Heart left ventricle (tissue), 16 donors: ENCODE measurements around the gene FJX1. TPM values are rescaled to one million over a fixed set of nuclear protein-coding genes. Genes with fewer than 3 reads are reported as not detected.

ENCODE experiments used
- ATAC-seq, 4 donors: fragments of 200-7000 bp; cut with Tn5 transposase; one replicate each; pipeline ENCODE4 v1.9.1; 2020 to 2022; ENCODE audit warnings: moderate library complexity in 4 of 4, mild to moderate bottlenecking in 3 of 4, moderate number of reproducible peaks in 1 of 4
- DNase-seq, 5 donors: peaks; one replicate each; pipeline ENCODE4 v3.0.0-alpha.2; 2020
- H3K27ac ChIP-seq, 12 donors: fragments of 200-600 bp; sonication (generic) in 4 of 12; one replicate each; pipeline versions ENCODE4 v1.5.0 to v1.8.0; 2016 to 2022; ENCODE audit warnings: mild to moderate bottlenecking in 2 of 12
- H3K27me3 ChIP-seq, 9 donors: fragments of 200-600 bp; sonication (generic) in 2 of 9; one replicate each; pipeline versions ENCODE4 v1.5.1 to v1.8.0; 2016 to 2022; ENCODE audit warnings: mild to moderate bottlenecking in 3 of 9
- H3K36me3 ChIP-seq, 9 donors: fragments of 200-600 bp; sonication (generic) in 2 of 9; one replicate each; pipeline versions ENCODE4 v1.5.0 to v1.8.0; 2018 to 2022; ENCODE audit warnings: mild to moderate bottlenecking in 2 of 9
- H3K4me1 ChIP-seq, 12 donors: fragments of 200-600 bp; sonication (generic) in 4 of 12; one replicate each; pipeline versions ENCODE4 v1.5.0 to v1.8.0; 2016 to 2022; ENCODE audit warnings: mild to moderate bottlenecking in 3 of 12
- H3K4me3 ChIP-seq, 12 donors: fragments of 200-600 bp; sonication (generic) in 4 of 12; one replicate each; pipeline versions ENCODE4 v1.5.0 to v1.8.0; 2017 to 2022; ENCODE audit warnings: mild to moderate bottlenecking in 9 of 12, moderate library complexity in 4 of 12
- H3K9me3 ChIP-seq, 12 donors: fragments of 200-600 bp; sonication (generic) in 4 of 12; one replicate each; pipeline versions ENCODE4 v1.5.0 to v1.8.0; 2016 to 2022; ENCODE audit warnings: mild to moderate bottlenecking in 1 of 12
- POLR2A ChIP-seq, 2 donors: fragments of 450-650 bp; IDR thresholded peaks; one replicate each; pipeline ENCODE4 v1.6.1; 2017; ENCODE audit warnings: antibody characterized with exemption in 2 of 2, mild to moderate bottlenecking in 2 of 2, moderate library complexity in 2 of 2
- WGBS, 4 donors: extraction: QIAGEN DNeasy Blood & Tissue Kit in 2 of 4; methylation state at CpG; one replicate each; pipeline versions ENCODE4 v1.1.5 to v1.1.7; 2013 to 2018; 5-methylcytosine and 5-hydroxymethylcytosine counted together
- intact Hi-C, 10 donors: fragments of 100-400 bp; cut with DNase I; formaldehyde crosslinking; loops; one replicate each; pipeline versions ENCODE4 v1.11.1 to v1.14.2; 2022
- polyA plus RNA-seq, 2 donors: library from polyadenylated mRNA; stranded (reverse); fragments of 200-250 nt; gene quantifications; one replicate each; pipeline ENCODE4 v1.2.3, GENCODE V29; 2013
- total RNA-seq, 9 donors: library from RNA; depleted of rRNA in 2 of 9; stranded (reverse); fragments of >200 nt in 2 of 9; fragmentation: NEBNext Ultra II Directional in 3 of 9; extraction: Animal tissue kit (Norgen Biotek cat#: 25700) in 3 of 9; gene quantifications; one replicate each; pipeline versions ENCODE4 v1.1.0 to v1.2.4, GENCODE V29; 2016 to 2023
- TF ChIP-seq, protein P1 (sequence below), 12 donors: fragments of 200-600 bp; sonication (generic) in 4 of 12; IDR thresholded peaks; one replicate each; pipeline versions ENCODE4 v1.5.0 to v1.8.0; 2018 to 2022; ENCODE audit warnings: antibody characterized with exemption in 12 of 12, mild to moderate bottlenecking in 5 of 12
- donor health status: ischemic (EF 13 %, LVEDD 7.1; RV severe dilation, severe dysfunction).
- donor health status: healthy with polysubstance abuse.
- donor health status: DM: no; HTN: yes; CAD: no.
- donor health status: DM: no; HTN: no; CAD: no.
- donor health status: ischemic (EF 25% LVEDD 6.9; RV normal size, moderate dysfunction).
- donor health status: ischemic (EF 25% LVEDD 5.7; RV mildly dilated, moderate dysfunction).
- donor health status: healthy.
- donor health status: DM: yes; HTN: yes; CAD: no.
- donor health status: ischemic (EF 35%, LVEDD 5.7; RV mildly dilated, moderate dysfunction).
- donor health status: nonischemic (EF 11% LVEDD 7.7; RV severe dilation, severe dysfunction).
- donor health status: DM: yes; HTN: yes; CAD: no.
- donor health status: PGD.
- donor health status: ischemic (EF 29% LVEDD 5.4; RV normal size, mild dysfunction).
- donor health status: nonischemic (EF 23%, LVEDD 6.1; RV moderate dilation, normal function).

The FJX1 gene
- total and polyA plus RNA-seq, 11 donors: 0.55 to 7.2 (median 2.3) TPM

DNA sequence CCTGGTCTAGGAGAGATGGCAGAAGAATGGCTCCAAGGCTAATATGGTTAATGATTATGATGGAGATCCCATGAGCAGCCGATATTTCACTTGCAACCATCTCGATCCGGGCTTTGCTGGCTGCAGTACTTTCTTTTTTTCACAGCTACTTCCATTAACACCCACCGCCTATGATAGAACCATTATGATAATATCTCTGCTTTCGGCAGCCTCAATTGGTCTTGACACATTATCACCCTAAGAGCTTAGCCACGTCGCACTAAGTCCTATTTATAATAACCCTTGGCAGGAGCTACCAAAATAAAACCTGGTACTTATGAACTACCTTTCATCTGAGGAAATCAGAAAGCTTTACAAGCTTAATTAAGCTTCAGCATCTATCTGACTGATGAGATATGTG lies 7.6 kb upstream of the FJX1 start:
- WGBS, 4 donors: 44 to 59% (median 50%) methylated on average over 7 of the region's 7 CpGs
- DNase-seq (no peak), ATAC-seq (peak in 1 of 4 donors; percentile 43)
- no peaks in the 10 kb centered on the region for H3K9me3 ChIP-seq
- H3K27me3 ChIP-seq: peaks cover 0 to 48% (median 7%) of the 10 kb centered on the region in 9 donors
- no peak for TF ChIP-seq POLR2A (IDR thresholded peaks at IDR 0.05)
- TF ChIP-seq, protein P1, sequence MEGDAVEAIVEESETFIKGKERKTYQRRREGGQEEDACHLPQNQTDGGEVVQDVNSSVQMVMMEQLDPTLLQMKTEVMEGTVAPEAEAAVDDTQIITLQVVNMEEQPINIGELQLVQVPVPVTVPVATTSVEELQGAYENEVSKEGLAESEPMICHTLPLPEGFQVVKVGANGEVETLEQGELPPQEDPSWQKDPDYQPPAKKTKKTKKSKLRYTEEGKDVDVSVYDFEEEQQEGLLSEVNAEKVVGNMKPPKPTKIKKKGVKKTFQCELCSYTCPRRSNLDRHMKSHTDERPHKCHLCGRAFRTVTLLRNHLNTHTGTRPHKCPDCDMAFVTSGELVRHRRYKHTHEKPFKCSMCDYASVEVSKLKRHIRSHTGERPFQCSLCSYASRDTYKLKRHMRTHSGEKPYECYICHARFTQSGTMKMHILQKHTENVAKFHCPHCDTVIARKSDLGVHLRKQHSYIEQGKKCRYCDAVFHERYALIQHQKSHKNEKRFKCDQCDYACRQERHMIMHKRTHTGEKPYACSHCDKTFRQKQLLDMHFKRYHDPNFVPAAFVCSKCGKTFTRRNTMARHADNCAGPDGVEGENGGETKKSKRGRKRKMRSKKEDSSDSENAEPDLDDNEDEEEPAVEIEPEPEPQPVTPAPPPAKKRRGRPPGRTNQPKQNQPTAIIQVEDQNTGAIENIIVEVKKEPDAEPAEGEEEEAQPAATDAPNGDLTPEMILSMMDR (IDR thresholded peaks at IDR 0.05): no peak
- H3K27ac ChIP-seq: no peak overlapping the region
- H3K4me3 ChIP-seq: no peak overlapping the region
- H3K4me1 ChIP-seq: peaks cover 0 to 6% (median 0%) of the 10 kb centered on the region in 12 donors
- intact Hi-C loops: loop anchor here in 7 of 10 donors (5.0 to 10.0 kb wide), 6 partner anchors 334 to 864 kb away; partner anchors contain the start of gene LDLRAD3 (in 1 of the 7)
- H3K36me3 ChIP-seq: no peaks in the 10 kb centered on the region

DNA sequence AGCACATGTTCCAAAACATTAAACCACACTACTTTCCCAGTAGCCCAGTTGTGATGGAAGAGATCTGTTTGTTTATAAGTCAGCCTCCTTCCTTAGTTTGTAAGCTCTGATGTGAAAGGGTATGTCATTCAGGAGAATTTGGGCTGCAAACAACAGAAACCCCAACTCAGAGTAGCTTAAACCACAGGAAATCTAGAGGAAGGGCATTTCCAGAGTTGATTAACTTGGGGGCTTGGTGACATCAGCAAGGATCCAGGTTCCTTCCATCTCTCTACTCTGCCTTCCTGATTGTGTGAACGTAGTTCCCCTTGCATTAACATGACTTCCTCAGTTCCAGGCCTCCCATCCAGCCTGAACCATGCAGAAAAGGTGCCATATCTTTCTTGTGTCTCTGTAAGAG lies 6.5 kb upstream of the FJX1 start:
- TF ChIP-seq POLR2A (IDR thresholded peaks at IDR 0.05): no peak
- TF ChIP-seq, protein P1 (IDR thresholded peaks at IDR 0.05): no peak
- Histone ChIP-seq H3K9me3 (no peaks in the 10 kb centered on the region), H3K27me3 (peaks cover 0 to 41% (median 6%) of the 10 kb centered on the region in 9 donors), H3K27ac (no peak overlapping the region), H3K4me1 (peaks cover 0 to 4% (median 0%) of the 10 kb centered on the region in 12 donors), H3K36me3 (no peaks in the 10 kb centered on the region), H3K4me3 (no peak overlapping the region)
- 60 to 69% (median 65%) methylated on average over 1 of the region's 1 CpG for WGBS, 4 donors
- ATAC-seq (no peak), DNase-seq (no peak)
- intact Hi-C loops: loop anchor here in 7 of 10 donors (5.0 to 10.0 kb wide), 6 partner anchors 333 to 863 kb away; partner anchors contain the start of gene LDLRAD3 (in 1 of the 7)

DNA sequence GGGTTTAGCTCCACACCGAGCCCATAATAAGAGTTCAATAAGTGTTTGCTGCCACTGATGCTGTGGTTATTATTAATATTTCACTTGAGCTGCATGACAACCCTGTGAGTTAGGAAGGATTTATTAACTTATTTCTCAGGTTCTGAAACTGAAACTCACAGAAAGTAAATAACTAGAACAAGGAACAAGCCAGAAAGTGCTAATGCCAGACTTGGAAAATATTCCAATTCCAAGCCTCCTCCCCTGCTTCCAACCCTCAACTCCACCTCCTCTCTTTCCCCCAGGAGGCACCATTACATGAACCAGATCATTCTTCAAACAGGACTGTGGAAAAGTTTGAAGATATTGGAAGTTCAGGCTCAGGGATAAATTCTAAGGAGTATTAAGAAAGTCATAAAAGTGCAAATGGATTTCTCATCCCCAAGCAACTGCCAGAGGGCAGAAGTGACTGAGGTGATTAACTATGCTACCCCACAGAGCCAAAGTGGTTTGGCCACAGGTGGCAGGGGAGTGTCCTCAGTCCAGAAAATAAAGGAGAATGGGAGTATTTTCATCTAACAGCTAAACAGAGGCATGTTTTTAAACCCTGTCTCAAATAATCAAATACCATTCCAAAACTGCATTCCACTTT lies 3.2 kb upstream of the FJX1 start:
- H3K27me3 ChIP-seq: peaks cover 0 to 40% (median 4%) of the 10 kb centered on the region in 9 donors
- WGBS, 4 donors: 66 to 79% (median 76%) methylated on average over 1 of the region's 1 CpG
- H3K27ac ChIP-seq: no peak overlapping the region
- intact Hi-C loops: loop anchor here (2.0 to 10.0 kb wide), 16 partner anchors 47 to 862 kb away; partner anchors contain the start of genes TRIM44 (in 2 of the 10) and LDLRAD3 (in 1 of the 10)
- H3K36me3 ChIP-seq: no peaks in the 10 kb centered on the region
- DNase-seq (no peak), ATAC-seq (no peak)
- TF ChIP-seq, protein P1 (IDR thresholded peaks at IDR 0.05): no peak
- no peak for TF ChIP-seq POLR2A (IDR thresholded peaks at IDR 0.05)
- no peaks in the 10 kb centered on the region for H3K9me3 ChIP-seq
- H3K4me1 ChIP-seq: peaks cover 3 to 32% (median 14%) of the 10 kb centered on the region in 12 donors
- H3K4me3 ChIP-seq: no peak overlapping the region
